Astrocyte of the hippocampus (primary cell): ENCODE results near the gene LPCAT3.
A peak's percentile ranks its signal among the peaks of the same experiment; 100 is the strongest.

Experiments used
- DNase-seq: peaks from one replicate; pipeline ENCODE4 v3.0.0; 2011; ENCODE audit warnings: low read depth, low spot score

Gene LPCAT3

DNA sequence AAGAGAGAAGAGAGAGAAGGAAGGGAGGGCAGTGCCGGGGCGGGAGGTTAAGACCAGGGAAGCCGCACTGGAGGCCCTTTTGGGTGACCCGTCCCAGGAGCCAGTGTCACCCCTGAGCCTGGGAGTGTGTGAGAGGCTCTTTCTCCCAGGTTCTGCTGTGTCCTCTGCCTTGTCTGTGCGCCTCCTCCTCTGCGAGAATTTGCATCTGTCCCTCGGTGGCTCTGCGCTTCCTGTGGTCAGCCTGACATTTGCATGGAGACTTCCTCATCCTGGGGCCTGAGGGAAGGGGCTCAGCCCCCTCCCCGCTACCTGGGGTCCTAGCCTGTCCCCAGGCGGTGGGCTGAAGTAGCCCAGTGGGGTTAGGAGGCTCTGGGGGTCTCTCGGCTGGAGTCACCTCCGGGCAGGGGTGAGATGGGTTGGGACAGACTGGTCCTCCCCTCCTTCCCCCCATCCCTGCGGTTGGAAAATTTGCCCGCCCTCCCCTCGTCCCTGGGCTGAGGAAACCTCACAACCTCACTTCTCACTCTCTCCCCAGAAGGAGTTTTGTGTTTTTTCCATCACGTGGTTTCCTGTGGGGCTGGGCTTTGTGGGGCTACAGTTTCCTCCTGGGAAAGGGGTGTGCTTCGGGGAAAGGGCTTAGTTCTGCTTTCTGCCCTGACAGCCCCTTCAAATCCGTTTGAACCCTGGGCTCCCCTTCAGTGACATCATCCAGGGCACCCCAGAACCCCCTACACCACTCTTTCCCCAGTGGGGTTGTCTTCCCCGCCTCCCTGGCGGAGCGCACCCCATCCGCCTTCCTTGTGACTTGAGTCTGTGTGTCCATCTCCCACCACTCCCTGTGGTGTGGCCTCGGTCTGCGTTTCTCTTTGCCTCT, 64.6 kb downstream of the LPCAT3 start:
- peak; percentile 59 for DNase-seq

DNA sequence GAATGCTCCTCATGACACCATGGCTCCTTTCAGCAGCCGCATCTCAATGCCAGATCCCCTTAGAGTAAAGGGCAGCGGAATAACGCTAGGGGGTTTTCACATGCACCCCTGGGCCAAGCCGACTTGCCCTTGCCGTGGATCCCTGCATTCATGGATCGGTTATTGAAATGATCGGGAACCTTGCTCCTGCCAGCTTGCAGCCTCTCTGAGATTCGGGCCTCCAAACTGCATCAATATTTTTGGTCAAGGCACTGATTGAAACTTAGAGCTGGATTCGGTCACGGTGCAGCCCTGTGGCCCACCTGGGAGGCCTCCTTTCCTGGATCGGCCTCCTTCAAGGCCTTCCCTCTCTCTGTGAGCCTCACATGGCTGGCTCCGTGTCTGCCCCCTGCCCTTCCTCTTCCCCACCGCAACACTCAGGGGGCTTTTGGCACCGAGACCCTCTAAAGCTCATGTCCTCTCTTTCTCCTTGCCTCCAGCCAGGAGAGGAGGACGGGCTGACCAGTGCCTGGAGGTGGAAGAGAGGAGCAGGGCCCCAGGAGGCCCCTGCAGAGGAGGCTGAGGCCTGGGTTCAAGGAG, 65.3 kb downstream of the LPCAT3 start:
- no peak for DNase-seq

DNA sequence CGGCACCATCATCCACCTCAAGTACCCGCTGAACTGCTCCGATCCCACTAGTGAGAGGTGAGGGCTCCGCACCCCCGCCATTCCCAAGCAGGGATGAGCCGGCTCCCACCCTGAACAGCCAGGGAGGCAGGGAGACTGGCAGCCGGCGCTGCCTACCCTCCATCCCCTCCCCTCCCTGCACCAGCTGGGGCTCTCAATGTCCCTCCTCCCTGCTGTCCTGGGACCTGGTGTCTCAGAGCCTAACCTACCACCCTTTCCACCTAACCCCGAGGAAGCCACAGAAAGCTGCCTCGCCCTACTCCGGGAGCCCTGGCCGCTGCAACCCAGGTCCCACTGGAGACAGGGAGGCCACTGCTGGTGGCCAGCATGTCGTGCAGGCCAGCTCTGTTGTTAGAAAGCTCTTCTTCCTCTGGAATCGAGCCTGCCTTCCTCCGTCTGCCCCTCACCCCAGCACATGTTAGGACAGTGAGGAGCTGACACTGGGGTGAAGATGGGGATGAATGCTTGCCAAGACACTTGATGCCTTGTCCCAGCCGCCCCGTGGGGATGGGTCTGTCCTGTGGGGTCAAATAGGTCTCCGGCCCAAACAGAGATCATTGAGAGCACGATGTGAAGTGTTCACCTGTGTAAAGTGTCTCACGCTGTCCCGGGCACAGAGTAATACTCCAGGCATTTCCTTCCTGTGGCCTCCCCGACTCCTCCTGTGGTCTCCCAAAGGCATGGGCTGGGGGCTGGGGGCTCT, 66.0 kb downstream of the LPCAT3 start:
- no peak for DNase-seq

DNA sequence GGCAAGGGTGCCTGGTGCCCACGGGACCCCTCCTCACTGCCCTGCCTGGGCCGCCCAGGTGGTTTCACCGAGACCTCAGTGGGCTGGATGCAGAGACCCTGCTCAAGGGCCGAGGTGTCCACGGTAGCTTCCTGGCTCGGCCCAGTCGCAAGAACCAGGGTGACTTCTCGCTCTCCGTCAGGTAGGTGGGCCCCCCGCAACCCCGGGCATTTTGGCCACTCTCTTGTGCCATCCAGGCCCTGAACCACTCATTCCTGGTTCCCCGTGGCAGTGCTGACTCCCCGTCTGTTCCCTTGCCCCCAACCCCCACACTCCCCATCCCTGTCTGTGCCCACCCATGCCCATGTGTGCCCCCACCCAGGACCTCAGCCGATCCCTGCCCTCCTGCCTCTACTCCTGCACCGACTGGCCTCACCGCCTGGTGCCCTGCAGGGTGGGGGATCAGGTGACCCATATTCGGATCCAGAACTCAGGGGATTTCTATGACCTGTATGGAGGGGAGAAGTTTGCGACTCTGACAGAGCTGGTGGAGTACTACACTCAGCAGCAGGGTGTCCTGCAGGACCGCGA, 66.6 kb downstream of the LPCAT3 start:
- no peak for DNase-seq

DNA sequence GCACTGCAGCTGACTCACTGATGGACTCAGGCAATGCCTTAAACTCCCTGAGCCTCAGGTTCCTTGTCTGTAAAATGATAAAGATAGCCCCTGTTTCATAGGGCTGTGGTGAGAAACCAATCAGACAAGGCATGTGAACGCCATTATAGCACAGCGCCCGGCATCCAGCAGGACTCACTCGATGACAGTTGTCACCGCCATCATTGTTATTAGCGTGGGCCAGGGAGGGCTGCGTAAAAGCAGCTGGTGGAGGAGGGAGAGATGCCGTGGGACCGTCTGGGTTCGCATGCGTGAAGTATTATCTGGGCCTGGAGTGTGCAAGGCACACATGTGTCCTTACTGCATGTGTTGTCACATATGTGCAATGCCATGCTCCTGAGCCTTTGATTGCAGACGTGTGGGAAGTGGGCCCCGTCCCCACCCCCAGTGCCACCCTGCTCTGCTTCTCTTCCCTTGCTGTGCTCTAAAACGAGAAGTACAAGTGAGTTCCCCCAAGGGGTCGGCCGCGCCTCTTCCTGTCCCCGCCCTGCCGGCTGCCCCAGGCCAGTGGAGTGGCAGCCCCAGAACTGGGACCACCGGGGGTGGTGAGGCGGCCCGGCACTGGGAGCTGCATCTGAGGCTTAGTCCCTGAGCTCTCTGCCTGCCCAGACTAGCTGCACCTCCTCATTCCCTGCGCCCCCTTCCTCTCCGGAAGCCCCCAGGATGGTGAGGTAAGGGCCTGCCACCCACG, 67.3 kb downstream of the LPCAT3 start, which contains the start of gene PTPN6:
TSS of gene PTPN6 (plus strand) at position 546 of the 730 bp plus-strand sequence. CDS start at position 703, 157 bp downstream.
- no peak for DNase-seq

DNA sequence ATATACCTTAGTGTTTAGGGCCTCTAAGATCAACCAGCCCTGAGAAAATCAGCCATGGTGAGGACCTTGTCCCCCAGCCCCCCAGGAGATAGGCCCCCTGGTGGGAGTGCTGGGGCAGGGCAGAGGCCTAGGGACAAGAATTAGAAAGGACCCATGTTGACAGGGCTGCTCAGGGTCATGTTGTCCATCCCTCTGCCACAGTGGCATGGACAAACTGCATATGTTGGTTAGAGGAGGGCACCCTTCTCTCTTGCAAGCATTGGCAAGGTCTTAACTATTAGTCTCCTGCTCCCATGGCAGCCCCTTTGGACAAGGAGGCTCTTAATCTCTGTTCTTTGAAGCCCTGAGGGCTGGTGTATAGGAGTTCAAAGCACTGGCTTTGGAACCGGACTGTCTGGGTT, 67.9 kb downstream of the LPCAT3 start:
- DNase-seq = no peak

DNA sequence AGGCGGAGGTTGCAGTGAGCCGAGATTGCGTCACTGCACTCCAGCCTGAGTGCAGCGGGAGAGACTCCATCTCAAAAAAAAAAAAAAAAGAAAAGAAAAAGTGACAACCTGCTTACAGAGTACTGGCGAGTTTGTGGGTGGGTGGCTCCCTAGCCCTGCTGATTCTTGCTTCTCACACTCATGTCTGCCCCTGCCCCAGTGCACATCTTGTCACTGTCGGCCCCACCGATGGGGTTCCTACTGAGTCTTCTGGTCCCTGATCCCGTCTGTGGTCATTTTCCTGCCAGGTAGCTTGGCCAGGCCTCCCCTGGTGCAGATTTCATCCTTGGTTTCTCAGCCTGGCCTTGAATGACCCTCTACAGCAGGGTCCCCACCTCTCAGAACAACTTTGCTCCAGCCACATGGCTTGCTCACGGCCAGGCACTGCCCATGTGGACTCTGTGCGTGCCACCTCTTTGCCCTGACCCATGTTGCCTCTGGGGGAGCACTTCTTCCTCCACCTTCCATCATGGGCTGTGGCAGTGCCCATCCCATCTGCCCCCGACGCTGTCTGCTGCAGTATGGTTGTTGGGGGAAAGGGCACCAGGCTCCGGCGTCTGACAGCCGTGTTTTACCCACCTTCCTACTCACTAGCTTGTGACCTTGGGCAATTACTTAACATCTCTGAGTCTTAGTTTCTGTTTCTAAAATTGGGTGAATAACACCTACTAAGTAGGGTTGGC, 69.2 kb downstream of the LPCAT3 start:
- no peak for DNase-seq

DNA sequence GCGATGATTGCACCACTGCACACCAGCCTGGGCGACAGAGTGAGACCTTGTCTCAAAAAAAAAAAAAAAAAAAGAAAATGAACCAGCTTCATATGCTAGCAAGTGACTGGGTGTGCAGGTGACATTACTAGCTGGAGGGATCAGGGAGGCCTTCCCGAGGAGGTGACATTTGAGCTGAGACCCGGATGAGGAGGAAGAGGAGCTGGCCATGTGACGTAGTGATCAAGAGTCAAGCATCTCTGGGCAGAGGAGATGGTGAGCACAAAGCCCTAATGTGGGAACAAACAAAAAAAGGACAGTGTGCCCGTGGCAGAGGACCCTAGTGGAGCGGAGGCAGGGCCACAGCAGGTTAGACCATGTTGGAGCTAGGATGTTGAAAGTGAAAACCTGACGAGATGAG, 70.7 kb downstream of the LPCAT3 start:
- DNase-seq = no peak

DNA sequence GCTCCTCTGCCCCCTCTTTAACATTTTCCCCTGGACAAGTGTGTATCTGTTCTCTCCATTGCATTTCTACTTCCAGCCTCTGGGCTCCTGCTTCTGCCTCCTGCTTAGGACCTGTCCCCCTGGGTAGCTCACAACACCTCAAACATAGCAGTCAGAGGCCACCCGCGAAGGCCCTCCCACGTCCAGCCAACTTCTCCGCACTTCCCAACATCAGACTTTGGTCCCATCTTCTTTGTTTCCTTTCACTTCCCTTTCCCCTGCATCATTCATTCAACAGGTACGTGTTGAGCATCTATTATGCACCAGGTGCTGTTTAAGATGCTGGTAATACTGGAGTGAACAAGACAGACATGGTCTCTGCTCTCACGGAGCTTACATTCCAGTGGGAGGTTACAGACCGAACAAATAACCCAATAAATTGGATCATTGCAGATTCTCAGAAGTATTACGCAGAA, 71.3 kb downstream of the LPCAT3 start:
- DNase-seq = no peak

DNA sequence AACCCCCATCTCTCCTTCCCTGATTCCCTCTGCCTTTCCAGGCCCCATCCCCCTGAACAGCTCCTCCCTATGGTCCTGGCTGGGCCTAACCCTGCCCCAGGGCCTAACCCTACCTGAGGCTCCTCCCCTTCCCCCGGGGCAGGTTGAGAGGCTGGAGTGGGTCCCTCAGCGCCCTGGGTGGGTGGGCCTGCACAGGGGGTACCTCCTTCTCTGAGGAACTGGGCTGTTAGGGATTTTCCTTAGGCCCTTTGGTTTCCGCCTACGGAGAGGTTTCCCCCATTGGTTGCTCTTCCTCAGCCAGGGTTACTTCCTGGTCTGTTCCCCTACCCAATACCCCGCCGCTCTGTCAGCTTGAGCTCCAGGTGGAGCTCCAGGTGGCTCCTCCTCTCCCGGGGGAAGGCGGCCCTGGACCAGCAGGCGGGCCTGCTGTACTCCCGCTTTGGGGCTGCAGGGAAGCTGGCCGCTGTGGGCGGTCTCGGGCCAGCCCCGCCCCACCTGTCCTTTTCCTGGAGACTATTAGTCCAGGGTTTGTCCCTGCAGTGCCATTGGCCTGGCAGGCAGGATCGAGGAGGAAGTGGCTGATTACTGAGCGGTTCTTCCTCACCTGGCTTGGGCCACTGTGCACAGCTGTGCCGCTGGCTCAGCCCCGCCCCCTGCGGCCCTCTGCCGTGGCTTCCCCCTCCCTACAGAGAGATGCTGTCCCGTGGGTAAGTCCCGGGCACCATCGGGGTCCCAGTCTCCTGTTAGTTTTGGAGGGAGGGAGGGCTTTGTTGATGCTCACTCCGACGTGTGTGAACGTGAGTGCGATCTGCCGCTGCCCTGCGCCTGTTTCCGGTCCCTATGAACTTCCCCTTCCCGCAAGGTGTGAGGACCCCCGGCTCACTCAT, 72.0 kb downstream of the LPCAT3 start:
- peak; percentile 44 for DNase-seq

DNA sequence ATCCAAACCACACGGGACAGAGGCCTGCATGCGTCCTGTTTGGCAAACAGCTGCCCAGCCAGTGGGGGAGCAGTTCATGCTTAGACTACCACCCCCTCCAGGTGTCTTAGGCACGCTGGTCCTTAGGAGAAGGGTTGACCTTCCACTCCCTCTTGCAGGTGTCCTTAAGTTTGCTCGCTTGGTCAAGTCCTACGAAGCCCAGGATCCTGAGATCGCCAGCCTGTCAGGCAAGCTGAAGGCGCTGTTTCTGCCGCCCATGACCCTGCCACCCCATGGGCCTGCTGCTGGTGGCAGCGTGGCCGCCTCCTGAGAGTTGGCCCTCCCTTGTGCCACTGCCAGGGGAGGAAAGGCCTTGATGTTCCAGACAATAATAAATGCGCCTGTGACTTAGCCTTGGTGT, 72.7 kb downstream of the LPCAT3 start:
- no peak for DNase-seq

DNA sequence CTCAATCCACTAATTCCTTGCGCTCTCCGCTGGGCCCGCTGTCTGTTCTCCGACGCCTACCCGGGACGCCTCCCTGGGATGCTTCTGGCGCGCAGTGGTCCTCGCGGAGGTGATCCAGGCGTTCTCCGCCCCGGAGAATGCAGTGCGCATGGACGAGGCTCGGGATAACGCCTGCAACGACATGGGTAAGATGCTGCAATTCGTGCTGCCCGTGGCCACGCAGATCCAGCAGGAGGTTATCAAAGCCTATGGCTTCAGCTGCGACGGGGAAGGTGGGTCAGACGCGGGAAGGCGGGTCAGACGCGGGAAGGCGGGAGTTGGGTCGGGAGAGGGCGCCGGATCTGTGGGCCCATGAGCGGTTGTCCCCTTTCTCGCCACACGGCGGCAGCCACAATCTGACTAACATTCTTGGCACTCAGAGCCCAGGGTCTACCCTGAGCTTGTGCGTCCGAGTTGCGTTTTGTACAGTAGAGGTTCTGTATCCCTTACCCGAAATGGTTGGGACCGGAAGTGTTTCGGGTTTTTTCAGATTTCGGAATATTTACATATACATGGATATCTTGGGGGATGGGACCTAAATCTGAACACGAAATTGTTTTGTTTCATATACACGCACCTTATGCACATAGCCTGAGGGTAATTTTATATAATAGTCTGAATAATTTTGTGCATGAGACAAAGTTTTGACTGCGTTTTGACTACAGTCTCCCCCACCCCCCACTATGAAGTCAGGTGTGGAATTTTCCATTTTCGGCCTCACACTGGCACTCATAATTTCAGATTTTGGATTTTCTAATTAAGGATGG, 73.7 kb downstream of the LPCAT3 start:
- DNase-seq = peak; percentile 96

DNA sequence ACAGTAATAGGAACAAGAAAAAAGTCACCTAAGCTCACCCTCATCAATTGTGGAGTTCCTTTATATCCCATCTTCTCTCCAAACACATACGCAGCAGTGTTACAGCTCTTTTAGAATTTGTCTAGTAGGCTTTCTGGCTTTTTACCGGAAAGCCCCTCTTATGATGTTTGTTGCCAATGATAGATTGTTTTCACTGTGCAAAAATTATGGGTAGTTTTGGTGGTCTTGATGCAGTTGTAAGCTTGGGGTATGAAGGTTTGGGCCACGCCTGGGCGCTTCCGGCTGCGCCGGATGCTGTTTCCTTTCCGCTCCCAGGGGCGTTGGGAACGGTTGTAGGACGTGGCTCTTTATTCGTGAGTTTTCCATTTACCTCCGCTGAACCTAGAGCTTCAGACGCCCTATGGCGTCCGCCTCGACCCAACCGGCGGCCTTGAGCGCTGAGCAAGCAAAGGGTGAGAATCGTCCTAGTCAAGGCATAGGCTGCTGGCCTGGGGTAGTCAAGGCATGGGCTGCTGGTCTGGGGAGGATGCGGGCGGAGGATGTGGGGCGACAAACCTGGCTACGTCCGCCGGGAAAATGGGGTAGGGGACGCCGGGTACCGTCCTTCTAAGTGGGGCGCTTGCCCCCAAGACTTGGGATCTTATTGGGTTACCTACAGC, 74.4 kb downstream of the LPCAT3 start, which contains the start of the genes C12orf57 and RNU7-1:
TSS of gene C12orf57 (plus strand) at position 301 of the 659 bp plus-strand sequence. CDS start at position 401, 100 bp downstream.
TSS of gene RNU7-1 (plus strand) at position 95 of the 659 bp plus-strand sequence.
- DNase-seq = peak; percentile 90

DNA sequence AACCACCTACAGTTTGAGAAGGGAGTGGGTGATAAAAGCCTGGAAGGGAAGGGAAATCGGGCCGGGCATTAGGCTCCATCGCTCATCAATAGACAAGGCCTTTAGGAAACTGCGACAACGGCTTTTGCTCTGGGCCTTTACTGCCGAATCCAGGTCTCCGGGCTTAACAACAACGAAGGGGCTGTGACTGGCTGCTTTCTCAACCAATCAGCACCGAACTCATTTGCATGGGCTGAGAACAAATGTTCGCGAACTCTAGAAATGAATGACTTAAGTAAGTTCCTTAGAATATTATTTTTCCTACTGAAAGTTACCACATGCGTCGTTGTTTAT, 74.9 kb downstream of the LPCAT3 start:
- peak; percentile 94 for DNase-seq

DNA sequence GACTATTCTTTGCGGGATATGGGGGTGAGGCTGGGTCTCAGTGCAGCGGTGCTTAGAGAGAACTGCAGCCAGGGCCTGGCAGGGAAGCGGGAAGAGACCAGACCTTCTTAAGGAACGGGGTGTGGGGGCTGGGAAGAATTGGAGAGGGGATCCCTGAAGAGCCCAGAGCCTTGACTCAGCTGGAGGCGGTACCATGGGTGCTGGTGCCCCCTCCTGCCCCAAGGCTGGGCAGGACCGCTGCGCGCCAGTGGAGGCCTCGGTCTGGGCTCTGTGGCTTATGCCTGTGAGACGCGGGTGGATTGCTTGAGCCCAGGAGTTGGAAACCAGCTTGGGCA, 76.0 kb downstream of the LPCAT3 start:
- DNase-seq = peak; percentile 43

DNA sequence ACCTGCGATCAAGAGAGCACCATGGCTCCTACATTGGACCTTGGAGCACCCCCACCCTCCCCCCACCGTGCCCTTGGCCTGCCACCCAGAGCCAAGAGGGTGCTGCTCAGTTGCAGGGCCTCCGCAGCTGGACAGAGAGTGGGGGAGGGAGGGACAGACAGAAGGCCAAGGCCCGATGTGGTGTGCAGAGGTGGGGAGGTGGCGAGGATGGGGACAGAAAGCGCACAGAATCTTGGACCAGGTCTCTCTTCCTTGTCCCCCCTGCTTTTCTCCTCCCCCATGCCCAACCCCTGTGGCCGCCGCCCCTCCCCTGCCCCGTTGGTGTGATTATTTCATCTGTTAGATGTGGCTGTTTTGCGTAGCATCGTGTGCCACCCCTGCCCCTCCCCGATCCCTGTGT, 76.5 kb downstream of the LPCAT3 start:
- no peak for DNase-seq

DNA sequence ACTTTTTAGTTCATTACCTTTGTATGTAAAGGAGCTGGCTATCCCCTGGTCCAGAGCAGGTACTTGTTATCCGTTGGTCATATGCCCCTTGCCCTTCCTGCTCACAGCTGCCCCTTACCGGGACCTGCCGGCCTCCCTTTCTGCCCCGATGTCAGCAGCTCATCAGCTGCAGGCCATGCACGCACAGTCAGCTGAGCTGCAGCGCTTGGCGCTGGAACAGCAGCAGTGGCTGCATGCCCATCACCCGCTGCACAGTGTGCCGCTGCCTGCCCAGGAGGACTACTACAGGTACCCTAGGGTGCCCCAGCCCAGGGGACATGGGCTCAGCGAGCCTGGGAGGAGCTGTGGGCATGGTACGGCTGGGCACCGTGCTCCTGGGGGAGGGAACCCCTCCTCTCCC, 77.0 kb downstream of the LPCAT3 start:
- no peak for DNase-seq

DNA sequence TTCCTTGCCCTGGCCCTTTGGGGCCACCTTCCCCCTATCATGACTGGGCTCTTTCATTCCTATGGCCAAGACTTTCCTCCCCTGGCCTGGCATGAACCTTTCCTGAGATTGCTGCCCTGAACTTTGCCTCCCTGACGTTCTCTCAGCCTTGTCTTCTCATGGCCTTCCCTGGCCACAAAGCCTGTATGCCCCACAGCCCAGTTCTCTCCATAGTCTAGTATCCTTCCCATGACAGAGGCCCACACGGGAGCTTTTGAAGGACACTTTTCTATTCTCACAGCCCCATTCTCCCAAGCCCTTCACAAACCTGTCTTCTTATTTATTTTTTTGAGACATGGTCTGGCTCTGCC, 79.1 kb downstream of the LPCAT3 start:
- DNase-seq = no peak
